GM19372 (cell line): ENCODE measurements around the gene HP.
"Not testable (repeated sequence)": the region's sequence is repeated elsewhere in the genome, so short reads cannot be mapped to it uniquely, and the experiment has no call there.

Source experiments
- ATAC-seq: cut with Tn5 transposase; IDR thresholded peaks from one replicate; pipeline ENCODE4 v1.9.1; 2021; ENCODE audit warnings: mild to moderate bottlenecking, low read depth, moderate library complexity; ENCODE audit not compliant: unreplicated experiment

The HP gene

GRCh38 chr16:72042157-72042660, 12.1 kb upstream of the HP start:
- ATAC-seq = no peak

DNA sequence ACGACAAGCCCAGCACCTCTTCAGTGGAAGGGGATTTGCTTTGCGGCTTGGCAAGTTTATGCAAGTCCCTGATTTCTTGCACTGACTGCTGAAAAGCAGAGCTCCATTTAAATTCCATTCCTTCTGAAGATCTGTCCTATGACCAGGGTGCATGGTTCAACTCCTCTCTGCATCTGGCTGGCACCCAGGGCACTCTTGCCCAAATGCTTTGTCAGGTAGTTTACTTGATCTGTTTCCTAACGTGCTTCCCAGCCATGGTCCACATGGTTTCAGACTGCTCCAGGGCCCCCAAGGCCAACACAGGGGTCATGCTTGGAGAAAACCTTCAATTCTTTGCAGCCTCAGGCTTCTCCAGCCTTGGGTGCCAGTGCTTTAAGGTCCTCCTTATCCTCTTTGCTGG, 11.2 kb upstream of the HP start:
- no peak for ATAC-seq

- no peak for ATAC-seq
These were observed 10.8 kb upstream of the HP start for GRCh38 chr16:72043539-72043938.

GRCh38 chr16:72044296-72044695, 10.0 kb upstream of the HP start:
- ATAC-seq = no peak

- no peak for ATAC-seq
These were observed 9.4 kb upstream of the HP start for GRCh38 chr16:72044825-72045359.

GRCh38 chr16:72049110-72049509, 5.2 kb upstream of the HP start:
- ATAC-seq = no peak

DNA sequence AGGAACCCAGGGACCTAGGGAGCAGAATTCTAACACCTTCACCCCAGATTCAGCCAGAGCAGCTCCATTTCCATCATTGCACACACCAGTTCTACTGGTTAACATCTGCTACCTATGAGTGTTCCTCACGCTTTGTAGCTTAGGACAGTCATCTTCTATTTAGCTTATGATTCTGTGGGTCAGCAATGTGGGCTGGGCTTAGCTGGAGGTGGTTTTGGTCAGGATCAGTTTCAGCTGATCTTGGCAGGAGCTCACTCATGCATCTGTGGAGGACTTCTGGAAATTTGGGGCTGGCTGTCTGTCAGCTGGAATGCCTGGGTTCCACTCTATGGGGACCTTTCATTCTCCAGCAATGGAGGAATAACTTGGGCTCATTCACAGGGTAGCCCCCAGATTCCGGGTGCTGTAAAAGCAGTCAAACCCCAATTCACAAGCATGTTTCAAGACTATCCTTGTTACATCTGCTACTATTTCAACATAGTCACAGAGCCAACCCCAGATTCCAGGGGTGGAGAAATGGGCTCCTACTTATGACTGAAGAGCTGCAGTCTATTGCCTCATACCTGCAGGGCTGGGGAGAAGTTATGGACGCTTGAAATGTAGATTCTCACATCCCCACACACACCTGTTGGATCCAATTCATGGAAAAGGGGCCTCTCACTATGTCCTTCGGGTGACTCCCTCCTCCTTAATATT, 3.4 kb upstream of the HP start:
- ATAC-seq = no peak

DNA sequence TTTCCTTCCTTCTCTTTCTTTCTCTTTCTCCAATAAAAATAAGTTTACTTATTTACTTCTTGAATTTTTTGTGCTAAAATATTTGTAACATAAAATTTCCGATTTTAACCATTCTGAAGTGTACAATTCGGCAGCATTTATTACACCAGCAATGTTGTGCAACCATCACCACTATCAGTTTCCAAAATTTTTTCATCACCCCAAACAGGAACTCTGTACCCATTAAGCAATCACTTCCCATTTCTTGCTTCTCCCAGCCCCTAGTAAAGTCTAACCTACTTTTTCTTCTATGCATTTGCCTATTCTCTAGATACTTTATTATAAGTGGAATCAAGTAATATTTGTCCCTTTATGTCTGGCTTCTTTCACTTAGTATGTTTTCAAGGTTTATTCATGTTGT, 2.5 kb upstream of the HP start:
- ATAC-seq = no peak

- no peak for ATAC-seq
These were observed 1.6 kb downstream of the HP start for GRCh38 chr16:72055911-72056310.

DNA sequence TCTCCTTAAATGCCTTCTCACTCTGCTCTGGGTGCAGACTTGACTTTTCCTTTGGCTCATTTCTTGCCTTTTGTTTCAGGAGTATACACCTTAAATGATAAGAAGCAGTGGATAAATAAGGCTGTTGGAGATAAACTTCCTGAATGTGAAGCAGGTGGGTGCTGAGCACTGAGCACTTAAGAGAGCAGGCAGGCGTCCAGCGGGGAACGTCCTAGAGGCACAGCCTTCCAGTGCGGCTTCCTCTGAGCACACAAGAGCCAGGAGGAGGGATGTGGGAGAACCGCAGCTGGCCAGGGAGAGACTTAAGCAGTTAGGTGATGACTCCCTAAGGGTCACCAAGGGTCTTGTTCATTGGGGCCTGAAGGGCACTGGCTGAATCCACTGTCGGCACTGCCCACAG, 3.0 kb downstream of the HP start:
- not testable (repeated sequence) for ATAC-seq

- not testable (repeated sequence) for ATAC-seq
These were observed 4.8 kb downstream of the HP start for GRCh38 chr16:72059060-72059459.

DNA sequence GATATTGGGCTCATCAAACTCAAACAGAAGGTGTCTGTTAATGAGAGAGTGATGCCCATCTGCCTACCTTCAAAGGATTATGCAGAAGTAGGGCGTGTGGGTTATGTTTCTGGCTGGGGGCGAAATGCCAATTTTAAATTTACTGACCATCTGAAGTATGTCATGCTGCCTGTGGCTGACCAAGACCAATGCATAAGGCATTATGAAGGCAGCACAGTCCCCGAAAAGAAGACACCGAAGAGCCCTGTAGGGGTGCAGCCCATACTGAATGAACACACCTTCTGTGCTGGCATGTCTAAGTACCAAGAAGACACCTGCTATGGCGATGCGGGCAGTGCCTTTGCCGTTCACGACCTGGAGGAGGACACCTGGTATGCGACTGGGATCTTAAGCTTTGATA, 6.1 kb downstream of the HP start:
- ATAC-seq = no peak

GRCh38 chr16:72061564-72061963, 7.3 kb downstream of the HP start:
- no peak for ATAC-seq

- no peak for ATAC-seq
These were observed 10.1 kb downstream of the HP start for GRCh38 chr16:72064361-72064894.

- no peak for ATAC-seq
These were observed 12.4 kb downstream of the HP start for GRCh38 chr16:72066747-72067146.

GRCh38 chr16:72068930-72069329, 14.6 kb downstream of the HP start:
- no peak for ATAC-seq

- no peak for ATAC-seq
These were observed 18.4 kb downstream of the HP start for GRCh38 chr16:72072514-72073342.

GRCh38 chr16:72073560-72074230, 19.4 kb downstream of the HP start:
- no peak for ATAC-seq

GRCh38 chr16:72075067-72075466, 20.8 kb downstream of the HP start:
- ATAC-seq = not testable (repeated sequence)

DNA sequence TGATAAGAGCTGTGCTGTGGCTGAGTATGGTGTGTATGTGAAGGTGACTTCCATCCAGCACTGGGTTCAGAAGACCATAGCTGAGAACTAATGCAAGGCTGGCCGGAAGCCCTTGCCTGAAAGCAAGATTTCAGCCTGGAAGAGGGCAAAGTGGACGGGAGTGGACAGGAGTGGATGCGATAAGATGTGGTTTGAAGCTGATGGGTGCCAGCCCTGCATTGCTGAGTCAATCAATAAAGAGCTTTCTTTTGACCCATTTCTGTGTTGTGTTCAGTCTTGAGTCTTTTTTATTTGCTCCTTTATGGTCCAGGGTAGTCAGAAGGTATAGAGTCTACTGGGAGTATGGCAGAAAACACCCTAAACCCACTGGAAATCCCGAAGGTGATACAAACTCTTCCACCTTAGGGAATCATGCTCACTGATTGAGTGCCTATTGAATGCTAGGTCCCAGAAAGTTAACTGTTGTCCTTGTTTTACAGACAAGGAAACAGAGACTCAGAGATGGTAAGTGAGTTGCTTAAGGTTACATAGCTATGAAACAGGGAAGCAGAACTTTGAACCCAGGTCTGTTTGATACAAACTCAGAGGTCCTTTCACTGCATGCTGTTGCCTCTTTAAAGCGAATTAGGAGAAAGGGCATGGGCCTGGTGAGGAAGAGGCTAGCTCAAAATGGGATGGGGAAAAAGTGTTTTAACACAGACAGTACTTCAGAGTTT, 22.8 kb downstream of the HP start:
- ATAC-seq = not testable (repeated sequence)
